IMR-90 (cell line): ENCODE data around the gene MCM3AP. TPM values are rescaled to one million over a fixed set of nuclear protein-coding genes. Genes with fewer than 3 reads are reported as not detected.

Experiments
- ATAC-seq: fragments of 200-7000 bp; cut with Tn5 transposase; 2 replicates; pipeline ENCODE4 v1.9.1; 2020; ENCODE audit warnings: low read depth, mild to moderate bottlenecking, moderate library complexity
- BruUV-seq: library from RNA; stranded (reverse); fragments of 400-500 nt; replicated peaks from 2 replicates; lab custom pipeline; 2021; lab: Mats Ljungman, UMichigan
- CTCF ChIA-PET: fragments of 300-600 bp; formaldehyde crosslinking; extraction: SDS; loops from one replicate; lab custom pipeline; 2021; ENCODE audit warnings: antibody characterized with exemption; lab: Yijun Ruan, JAX
- POLR2A ChIA-PET: fragments of 300-600 bp; sonication (Branson Sonifier 250); formaldehyde crosslinking; loops from one replicate; lab custom pipeline; 2022; ENCODE audit warnings: antibody characterized with exemption; ENCODE audit not compliant: unreplicated experiment; lab: Charles Lee
- DNase-seq: peaks from one replicate; pipeline ENCODE4 v3.0.0; 2013
- H2AFZ ChIP-seq: replicated peaks from 2 replicates; pipeline ENCODE3; 2013; ENCODE audit warnings: low read length, mild to moderate bottlenecking; ENCODE audit not compliant: poor library complexity
- H2AK5ac ChIP-seq: 2 replicates; pipeline ENCODE4 v1.6.1; 2013; ENCODE audit warnings: low read depth, low read length, inconsistent platforms
- H2AK9ac ChIP-seq: replicated peaks from 2 replicates; pipeline ENCODE3; 2013; ENCODE audit warnings: mild to moderate bottlenecking, low read depth, low read length, moderate library complexity; ENCODE audit not compliant: poor library complexity
- H2BK120ac ChIP-seq: 2 replicates; pipeline ENCODE4 v1.6.1; 2013; ENCODE audit warnings: low read depth, low read length, inconsistent platforms
- H2BK15ac ChIP-seq: 3 replicates; pipeline ENCODE4 v1.6.1; 2013; ENCODE audit warnings: low read depth, low read length, inconsistent platforms
- H2BK20ac ChIP-seq: 2 replicates; pipeline ENCODE4 v1.6.1; 2013; ENCODE audit warnings: low read depth, mild to moderate bottlenecking, inconsistent platforms, low read length, moderate library complexity
- H2BK5ac ChIP-seq: 2 replicates; pipeline ENCODE4 v1.6.1; 2013; ENCODE audit warnings: mild to moderate bottlenecking, low read depth, low read length, inconsistent platforms; ENCODE audit not compliant: poor library complexity, severe bottlenecking
- H3K14ac ChIP-seq: replicated peaks from 2 replicates; pipeline ENCODE4 v1.6.1; 2013; ENCODE audit warnings: low read depth, low read length, inconsistent platforms
- H3K18ac ChIP-seq: 2 replicates; pipeline ENCODE4 v1.6.1; 2013; ENCODE audit warnings: low read depth, low read length, control low read depth
- H3K23ac ChIP-seq: 2 replicates; pipeline ENCODE4 v1.6.1; 2013; ENCODE audit warnings: low read depth, low read length, inconsistent platforms
- H3K27ac ChIP-seq: 2 replicates; pipeline ENCODE4 v1.5.1; 2013; ENCODE audit warnings: mild to moderate bottlenecking, control low read depth, low read length; ENCODE audit not compliant: insufficient read depth
- H3K27me3 ChIP-seq: 2 replicates; pipeline ENCODE4 v1.6.1; 2013; ENCODE audit warnings: low read length; ENCODE audit not compliant: control insufficient read depth, insufficient read depth
- H3K36me3 ChIP-seq: 2 replicates; pipeline ENCODE4 v1.6.1; 2013; ENCODE audit warnings: low read length, mixed read lengths; ENCODE audit not compliant: control insufficient read depth, insufficient read depth
- H3K4ac ChIP-seq: 2 replicates; pipeline ENCODE4 v1.6.1; 2013; ENCODE audit warnings: low read depth, low read length, inconsistent platforms
- H3K4me1 ChIP-seq: 2 replicates; pipeline ENCODE4 v1.6.1; 2013; ENCODE audit warnings: low read length, mixed read lengths; ENCODE audit not compliant: control insufficient read depth, insufficient read depth
- H3K4me2 ChIP-seq: 2 replicates; pipeline ENCODE4 v1.6.1; 2013; ENCODE audit warnings: low read depth, mild to moderate bottlenecking, control low read depth, low read length, moderate library complexity
- H3K4me3 ChIP-seq: 2 replicates; pipeline ENCODE4 v1.5.1; 2013; ENCODE audit warnings: low read depth, mild to moderate bottlenecking, control low read depth, low read length, moderate library complexity; ENCODE audit not compliant: insufficient read depth
- H3K56ac ChIP-seq: 2 replicates; pipeline ENCODE4 v1.6.1; 2013; ENCODE audit warnings: low read length, inconsistent platforms; ENCODE audit not compliant: insufficient read depth; ENCODE audit errors: extremely low read depth
- H3K79me1 ChIP-seq, 2 experiments: 2 replicates each; pipeline ENCODE4 v1.6.1; 2013; ENCODE audit warnings: low read length in 2 of 2, inconsistent platforms in 1 of 2, low read depth in 1 of 2
- H3K9ac ChIP-seq: 2 replicates; pipeline ENCODE4 v1.6.1; 2013; ENCODE audit warnings: low read depth, low read length, control low read depth
- H3K9me1 ChIP-seq: 2 replicates; pipeline ENCODE4 v1.6.1; 2013; ENCODE audit warnings: low read length, inconsistent platforms; ENCODE audit not compliant: insufficient read depth
- H3K9me3 ChIP-seq: 2 replicates; pipeline ENCODE4 v1.6.1; 2013; ENCODE audit warnings: low read length; ENCODE audit not compliant: control insufficient read depth, insufficient read depth
- H4K20me1 ChIP-seq: 2 replicates; pipeline ENCODE4 v1.6.1; 2013; ENCODE audit warnings: low read length, inconsistent platforms; ENCODE audit not compliant: insufficient read depth
- H4K5ac ChIP-seq: 2 replicates; pipeline ENCODE4 v1.6.1; 2013; ENCODE audit warnings: mild to moderate bottlenecking, low read depth, low read length, control low read depth
- H4K8ac ChIP-seq, 2 experiments: 2 replicates each; pipeline ENCODE4 v1.6.1; 2013; ENCODE audit warnings: low read depth in 2 of 2, low read length in 2 of 2, control low read depth in 1 of 2, inconsistent platforms in 1 of 2
- H4K91ac ChIP-seq: 2 replicates; pipeline ENCODE4 v1.6.1; 2013; ENCODE audit warnings: low read depth, low read length, inconsistent platforms; ENCODE audit not compliant: insufficient read depth
- CHD1 ChIP-seq: IDR thresholded peaks from 2 replicates; pipeline ENCODE4 v1.6.1; 2012; ENCODE audit warnings: low read depth, low read length, improper control_type of control experiment
- FOS ChIP-seq: fragments of 150-350 bp; IDR thresholded peaks from 2 replicates; pipeline ENCODE4 v1.6.1; 2016; ENCODE audit warnings: low read depth, low read length
- MAFK ChIP-seq: IDR thresholded peaks from 2 replicates; pipeline ENCODE4 v1.6.1; 2012; ENCODE audit warnings: low read depth, low read length, improper control_type of control experiment
- MXI1 ChIP-seq: IDR thresholded peaks from 2 replicates; pipeline ENCODE4 v1.6.1; 2012; ENCODE audit warnings: low read depth, mild to moderate bottlenecking, low read length, moderate library complexity, borderline replicate concordance
- POLR2A ChIP-seq: IDR thresholded peaks from 2 replicates; pipeline ENCODE4 v1.6.1; 2012; ENCODE audit warnings: mild to moderate bottlenecking, low read depth, low read length
- RAD21 ChIP-seq: IDR thresholded peaks from 2 replicates; pipeline ENCODE4 v1.6.1; 2012; ENCODE audit warnings: low read length, improper control_type of control experiment
- RFX5 ChIP-seq: IDR thresholded peaks from 2 replicates; pipeline ENCODE4 v1.8.0; 2012; ENCODE audit warnings: low read depth, mild to moderate bottlenecking, low read length, moderate library complexity
- WGBS, 2 experiments: methylation state at CpG; one replicate each; pipeline versions ENCODE4 v1.1.5 to v1.1.7; 2013; ENCODE audit warnings: missing lambda C conversion rate in 2 of 2; ENCODE audit not compliant: insufficient read length in 1 of 2; ENCODE audit errors: extremely low coverage in 2 of 2; 5-methylcytosine and 5-hydroxymethylcytosine counted together
- dilution Hi-C: fragments of 300-500 bp; cut with HindIII; formaldehyde crosslinking; loops from one replicate; pipeline ENCODE4 v1.14.3; 2018; ENCODE audit warnings: low sequenced_read_pairs; ENCODE audit not compliant: unreplicated experiment
- in situ Hi-C: fragments of 300-500 bp; cut with MboI; formaldehyde crosslinking; loops from 3 replicates; pipeline ENCODE4 v1.14.3; 2019; ENCODE audit warnings: low sequenced_read_pairs, inconsistent platforms, mixed read lengths
- intact Hi-C: fragments of 100-400 bp; cut with micrococcal nuclease; formaldehyde crosslinking; loops from 2 replicates; pipeline ENCODE4 v1.10.0; 2022
- polyA plus RNA-seq, 3 experiments: library from polyadenylated mRNA; depleted of rRNA; stranded (reverse); fragments of >200 nt; gene quantifications; 2 replicates each; pipeline ENCODE4 v1.2.3, GENCODE V29; 2012; ENCODE audit warnings: low replicate concordance in 1 of 3
- total RNA-seq: library from RNA; depleted of rRNA; stranded (reverse); fragments of >200 nt; gene quantifications from 2 replicates; pipeline ENCODE4 v1.2.3, GENCODE V29; 2012
- TF ChIP-seq, protein P1 (sequence below): fragments of 150-350 bp; IDR thresholded peaks from 2 replicates; pipeline ENCODE4 v1.6.1; 2017; ENCODE audit warnings: mild to moderate bottlenecking, antibody characterized with exemption, low read length, low read depth

The MCM3AP gene
- total and polyA plus RNA-seq, 2 of the 4 experiments (the other 2 are of a cell fraction), result 46.5 to 63.1 TPM

GRCh38 chr21:46248827-46249226 is 36.6 kb downstream of the MCM3AP start:
- Histone ChIP-seq H3K9me3 (no peaks in the 10 kb centered on the region), H3K9me1 (peaks cover 16% of the 10 kb centered on the region), H3K36me3 (peaks cover 71% of the 10 kb centered on the region), H3K4ac (no peak overlapping the region), H2BK120ac (no peak overlapping the region), H3K4me1 (no peaks in the 10 kb centered on the region), H3K4me2 (no peak overlapping the region), H3K18ac (no peak overlapping the region), H3K4me3 (no peak overlapping the region), H3K27ac (no peak overlapping the region), H3K56ac (no peak overlapping the region), H3K23ac (no peak overlapping the region), H2AK5ac (no peak overlapping the region), H2BK15ac (no peak overlapping the region), H4K5ac (no peak overlapping the region), H2BK5ac (no peak overlapping the region), H2AFZ (no peak overlapping the region), H3K27me3 (no peaks in the 10 kb centered on the region), H3K14ac (no peak overlapping the region), H4K20me1 (peaks cover 6% of the 10 kb centered on the region), H4K91ac (no peak overlapping the region), H3K79me1 (peaks cover 11 to 30% of the 10 kb centered on the region in 2 experiments), H2BK20ac (no peak overlapping the region), H4K8ac (no peak overlapping the region), H2AK9ac (no peak overlapping the region), H3K9ac (no peak overlapping the region)
- ATAC-seq (no peak), DNase-seq (no peak)
- TF ChIP-seq, protein P1, sequence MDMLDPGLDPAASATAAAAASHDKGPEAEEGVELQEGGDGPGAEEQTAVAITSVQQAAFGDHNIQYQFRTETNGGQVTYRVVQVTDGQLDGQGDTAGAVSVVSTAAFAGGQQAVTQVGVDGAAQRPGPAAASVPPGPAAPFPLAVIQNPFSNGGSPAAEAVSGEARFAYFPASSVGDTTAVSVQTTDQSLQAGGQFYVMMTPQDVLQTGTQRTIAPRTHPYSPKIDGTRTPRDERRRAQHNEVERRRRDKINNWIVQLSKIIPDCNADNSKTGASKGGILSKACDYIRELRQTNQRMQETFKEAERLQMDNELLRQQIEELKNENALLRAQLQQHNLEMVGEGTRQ, result no peak
- TF ChIP-seq CHD1 (no peak), FOS (no peak), POLR2A (no peak), MAFK (no peak), RAD21 (no peak), MXI1 (no peak), RFX5 (no peak)
- no TSS peak for BruUV-seq
- 90% methylated on average over 1 of the region's 2 CpGs; no CpG with 5 or more reads in 1 of the 2 experiments for whole genome bisulfite sequencing, 2 experiments
- ChIA-PET POLR2A (no interaction called here), CTCF (no interaction called here)
- intact Hi-C loops, result no loop called here
- dilution Hi-C loops, result no loop called here
- in situ Hi-C loops, result no loop called here
